ENCODE measurements around the gene RNF166.

RNF166 gene

GRCh38 chr16:88723911-88724310, 17.7 kb upstream of the RNF166 start:
- DNase-seq (ENCODE audit: low read depth in 2 of 2), result no peak

GRCh38 chr16:88723507-88723887, 17.3 kb upstream of the RNF166 start:
- DNase-seq (ENCODE audit: low read depth in 2 of 2), result no peak

- no peak for DNase-seq (ENCODE audit: low read depth in 2 of 2)
These were observed 16.7 kb upstream of the RNF166 start for GRCh38 chr16:88722784-88723506.

DNA sequence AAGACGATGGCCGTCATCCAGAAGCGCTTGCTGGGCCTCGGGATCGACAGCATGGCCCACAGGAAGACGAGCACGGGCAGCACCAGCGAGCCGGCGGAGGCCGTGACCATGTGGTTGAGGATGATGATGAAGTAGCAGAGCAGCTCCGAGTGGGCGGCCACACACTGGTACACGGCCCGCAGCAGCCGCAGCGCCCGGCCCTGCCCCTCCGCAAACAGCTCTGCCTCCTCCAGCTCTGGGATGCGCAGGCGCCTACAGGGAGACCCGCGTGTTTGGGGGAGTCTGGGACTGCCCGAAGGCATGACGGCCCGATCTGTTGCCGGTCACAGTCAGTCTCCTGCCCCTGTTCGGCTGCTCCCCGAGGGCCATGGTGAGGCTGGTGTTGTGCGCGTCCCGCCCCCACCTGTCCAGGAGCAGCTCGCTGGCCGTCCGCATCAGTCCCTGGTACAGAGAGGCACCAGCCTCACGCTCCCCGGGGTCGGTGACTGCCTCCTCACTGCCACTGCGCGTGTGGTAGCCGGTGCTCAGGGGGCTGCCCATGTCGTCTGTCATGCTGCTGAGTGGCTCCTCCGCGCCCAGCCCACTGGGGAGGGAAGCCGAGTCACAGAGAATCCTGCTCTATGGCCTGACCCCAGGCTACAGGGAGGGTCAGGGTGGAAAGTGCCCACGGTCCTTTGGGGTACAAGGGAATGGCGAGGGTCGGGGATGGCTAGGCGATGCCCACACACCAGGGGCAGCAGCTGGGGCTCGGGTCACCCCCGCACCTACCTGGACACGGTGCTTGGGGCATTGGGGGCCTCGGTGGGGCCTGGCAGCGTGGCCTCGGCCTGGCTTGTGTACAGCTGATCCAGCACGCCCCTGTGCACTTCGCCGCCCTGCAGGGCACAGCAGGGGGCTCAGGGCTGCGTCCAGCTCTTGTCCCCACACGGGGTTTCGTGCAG, 15.9 kb upstream of the RNF166 start:
- no peak for DNase-seq (ENCODE audit: low read depth in 2 of 2)

DNA sequence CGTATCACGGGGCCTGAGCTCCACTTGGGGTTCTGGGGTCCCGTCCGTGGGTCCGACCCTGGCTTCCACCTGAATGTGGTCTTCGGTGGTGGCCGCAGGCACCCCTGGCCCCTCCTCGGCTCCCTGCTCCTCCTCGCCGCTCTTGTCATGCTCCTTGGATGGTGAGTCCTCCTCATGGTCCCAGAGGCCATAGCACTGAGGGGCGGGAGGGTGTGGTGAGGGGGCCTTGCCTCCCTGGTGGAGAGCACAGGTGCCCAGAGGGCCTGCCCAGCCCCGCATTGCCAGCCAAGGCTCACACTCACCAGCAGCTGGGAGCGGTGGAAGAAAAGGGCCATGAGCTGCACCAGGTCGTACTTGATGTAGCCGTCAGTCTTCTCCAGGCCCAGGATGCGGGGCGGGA, 15.0 kb upstream of the RNF166 start:
- no peak for DNase-seq (ENCODE audit: low read depth in 2 of 2)

GRCh38 chr16:88720396-88720970, 14.3 kb upstream of the RNF166 start:
- no peak for DNase-seq (ENCODE audit: low read depth in 2 of 2)

GRCh38 chr16:88719933-88720296, 13.7 kb upstream of the RNF166 start:
- DNase-seq (ENCODE audit: low read depth in 2 of 2), result no peak

- no peak for DNase-seq (ENCODE audit: low read depth in 2 of 2)
These were observed 13.2 kb upstream of the RNF166 start for GRCh38 chr16:88719267-88719932.

GRCh38 chr16:88718178-88718577, 12.0 kb upstream of the RNF166 start:
- DNase-seq (ENCODE audit: low read depth in 2 of 2), result no peak

DNA sequence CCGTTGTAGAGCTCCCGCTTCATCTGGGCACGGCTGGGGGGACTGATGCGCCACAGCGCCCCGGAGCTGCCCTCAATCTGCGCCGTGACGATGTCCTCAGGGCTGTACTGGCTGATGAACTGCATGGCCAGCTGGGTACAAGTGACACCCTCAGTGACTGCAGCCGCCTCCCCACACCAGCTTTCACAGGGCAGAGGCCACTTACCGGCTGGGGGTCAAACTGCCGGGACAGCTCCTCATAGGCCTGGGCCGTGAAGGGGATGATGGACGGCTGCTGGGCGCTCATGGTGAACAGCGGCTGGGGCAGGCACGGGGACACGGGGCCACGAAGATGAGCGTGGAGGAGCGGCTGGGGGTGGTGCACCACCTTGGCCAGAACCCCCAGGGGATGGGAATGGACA, 10.4 kb upstream of the RNF166 start:
- DNase-seq (ENCODE audit: low read depth in 2 of 2), result no peak

DNA sequence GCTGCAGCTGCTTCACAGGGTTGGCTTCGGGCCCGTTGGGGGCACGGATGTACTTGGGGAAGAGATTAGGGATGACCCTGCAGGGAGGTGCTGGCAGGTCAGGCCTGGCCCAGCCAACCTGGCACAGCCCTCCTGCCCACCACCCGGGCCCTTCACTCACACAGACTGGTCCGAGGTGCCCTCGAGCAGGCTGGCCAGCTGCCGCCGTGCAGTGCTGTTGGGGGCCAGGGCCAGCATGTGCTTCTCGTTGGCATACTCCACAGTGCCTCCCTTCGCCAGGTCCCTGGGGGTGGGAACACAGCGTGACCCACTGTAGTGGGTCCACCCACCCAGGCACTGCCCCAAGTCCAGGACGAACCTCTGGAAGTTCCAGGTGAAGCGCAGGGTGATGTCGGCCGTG, 10.0 kb upstream of the RNF166 start:
- no peak for DNase-seq (ENCODE audit: low read depth in 2 of 2)

DNA sequence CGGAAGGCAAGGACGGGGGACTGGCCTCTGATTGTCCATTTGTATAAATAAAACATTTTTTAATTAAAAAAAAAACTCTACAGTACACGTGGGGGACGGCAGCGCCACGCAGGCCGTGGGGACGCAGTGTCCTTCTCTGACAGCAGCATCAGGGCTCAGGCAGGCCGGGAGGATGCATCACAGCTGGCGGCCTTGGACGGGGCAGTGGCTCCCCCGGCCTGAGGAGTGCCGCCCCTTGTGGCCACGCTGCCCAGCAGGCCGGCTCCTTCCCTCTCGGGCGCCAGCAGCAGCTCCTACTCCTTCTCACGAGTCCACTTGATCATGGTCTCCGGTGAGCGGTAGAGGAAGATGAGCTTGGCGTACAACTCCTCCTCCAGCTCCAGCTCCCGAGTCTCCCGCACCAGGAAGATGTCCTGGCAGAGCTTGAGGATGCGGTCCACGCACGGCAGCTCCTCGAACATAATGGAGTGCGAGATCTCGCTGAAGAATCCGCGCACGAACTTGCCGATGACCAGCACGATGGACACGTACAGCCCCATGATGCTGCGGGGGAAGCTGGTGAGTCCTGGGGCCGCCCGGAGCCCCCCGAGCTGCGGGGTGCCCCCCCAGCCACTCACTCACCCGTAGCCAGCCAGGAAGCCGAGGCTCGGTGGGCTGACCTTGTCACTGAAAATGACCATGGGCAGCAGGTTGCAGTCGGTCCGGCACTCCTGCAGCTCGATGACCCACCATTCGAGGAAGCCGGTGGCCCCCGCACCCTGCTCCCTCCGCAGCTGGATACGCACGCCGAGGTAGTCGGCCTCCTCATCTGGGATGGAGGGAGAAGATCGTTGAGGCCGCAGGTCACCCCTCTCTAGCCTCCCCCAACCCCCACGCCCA, 9.3 kb upstream of the RNF166 start:
- no peak for DNase-seq (ENCODE audit: low read depth in 2 of 2)

- DNase-seq (ENCODE audit: low read depth in 2 of 2), result no peak
These were observed 8.5 kb upstream of the RNF166 start for GRCh38 chr16:88714420-88715302.

DNA sequence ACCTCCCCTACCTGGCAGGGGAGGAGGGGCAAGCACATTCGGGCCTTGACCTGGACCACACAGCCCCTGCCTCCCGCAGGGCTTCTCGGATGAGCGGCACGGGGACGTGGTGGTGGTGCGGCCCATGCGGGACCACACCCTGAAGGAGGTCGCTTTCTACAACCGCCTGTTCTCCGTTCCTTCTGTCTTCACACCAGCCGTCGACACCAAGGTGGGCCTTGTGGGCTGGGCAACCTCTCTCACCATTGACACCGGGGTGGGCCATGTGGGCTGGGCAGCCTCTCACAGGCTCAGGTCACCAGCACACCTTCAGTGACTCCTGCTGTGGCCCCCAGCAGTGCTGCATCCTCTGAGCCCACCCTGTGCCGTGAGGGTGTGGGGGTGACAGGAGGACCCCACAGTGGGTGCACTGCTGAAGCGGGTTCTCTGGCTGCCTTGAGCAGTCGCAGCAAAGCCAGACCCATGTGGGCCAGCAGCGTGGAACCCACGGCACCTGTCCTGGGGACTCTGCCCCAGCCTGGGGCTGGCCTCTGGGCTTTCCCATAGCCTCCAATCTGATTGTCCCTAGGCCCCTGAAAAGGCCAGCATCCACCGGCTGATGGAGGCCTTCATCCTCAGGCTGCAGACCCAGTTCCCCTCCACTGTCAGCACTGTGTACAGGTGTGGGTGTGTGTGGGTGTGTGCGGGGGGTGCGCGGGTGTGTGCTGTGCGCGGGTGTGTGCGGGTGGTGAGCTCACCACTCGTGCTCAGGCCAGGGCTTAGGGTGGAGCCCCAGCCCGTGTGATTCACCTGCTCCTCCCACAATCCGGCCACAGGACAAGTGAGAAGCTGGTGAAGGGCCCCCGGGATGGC, 7.6 kb upstream of the RNF166 start:
- DNase-seq (ENCODE audit: low read depth in 2 of 2), result no peak

- no peak for DNase-seq (ENCODE audit: low read depth in 2 of 2)
These were observed 6.8 kb upstream of the RNF166 start for GRCh38 chr16:88713054-88713453.

- no peak for DNase-seq (ENCODE audit: low read depth in 2 of 2)
These were observed 6.3 kb upstream of the RNF166 start for GRCh38 chr16:88712362-88712979.

- DNase-seq (ENCODE audit: low read depth in 2 of 2), result no peak
These were observed 5.6 kb upstream of the RNF166 start for GRCh38 chr16:88711750-88712340.

- no peak for DNase-seq (ENCODE audit: low read depth in 2 of 2)
These were observed 4.3 kb upstream of the RNF166 start for GRCh38 chr16:88710556-88710955.
